GM10266 (cell line): ENCODE results near the gene USB1.

ENCODE experiments used
- DNase-seq: peaks from one replicate; pipeline ENCODE4 v3.0.0; 2012; ENCODE audit errors: extremely low spot score
- TF ChIP-seq, protein P1 (sequence below): IDR thresholded peaks from 2 replicates; pipeline ENCODE4 v1.5.1; 2012; ENCODE audit warnings: mild to moderate bottlenecking, low read depth; ENCODE audit not compliant: control insufficient read depth, insufficient read depth; ENCODE audit errors: missing control alignments

USB1 gene

GRCh38 chr16:58011652-58012051 lies 10.4 kb downstream of the USB1 start:
- DNase-seq, result no peak
- TF ChIP-seq, protein P1, sequence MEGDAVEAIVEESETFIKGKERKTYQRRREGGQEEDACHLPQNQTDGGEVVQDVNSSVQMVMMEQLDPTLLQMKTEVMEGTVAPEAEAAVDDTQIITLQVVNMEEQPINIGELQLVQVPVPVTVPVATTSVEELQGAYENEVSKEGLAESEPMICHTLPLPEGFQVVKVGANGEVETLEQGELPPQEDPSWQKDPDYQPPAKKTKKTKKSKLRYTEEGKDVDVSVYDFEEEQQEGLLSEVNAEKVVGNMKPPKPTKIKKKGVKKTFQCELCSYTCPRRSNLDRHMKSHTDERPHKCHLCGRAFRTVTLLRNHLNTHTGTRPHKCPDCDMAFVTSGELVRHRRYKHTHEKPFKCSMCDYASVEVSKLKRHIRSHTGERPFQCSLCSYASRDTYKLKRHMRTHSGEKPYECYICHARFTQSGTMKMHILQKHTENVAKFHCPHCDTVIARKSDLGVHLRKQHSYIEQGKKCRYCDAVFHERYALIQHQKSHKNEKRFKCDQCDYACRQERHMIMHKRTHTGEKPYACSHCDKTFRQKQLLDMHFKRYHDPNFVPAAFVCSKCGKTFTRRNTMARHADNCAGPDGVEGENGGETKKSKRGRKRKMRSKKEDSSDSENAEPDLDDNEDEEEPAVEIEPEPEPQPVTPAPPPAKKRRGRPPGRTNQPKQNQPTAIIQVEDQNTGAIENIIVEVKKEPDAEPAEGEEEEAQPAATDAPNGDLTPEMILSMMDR, result no peak

DNA sequence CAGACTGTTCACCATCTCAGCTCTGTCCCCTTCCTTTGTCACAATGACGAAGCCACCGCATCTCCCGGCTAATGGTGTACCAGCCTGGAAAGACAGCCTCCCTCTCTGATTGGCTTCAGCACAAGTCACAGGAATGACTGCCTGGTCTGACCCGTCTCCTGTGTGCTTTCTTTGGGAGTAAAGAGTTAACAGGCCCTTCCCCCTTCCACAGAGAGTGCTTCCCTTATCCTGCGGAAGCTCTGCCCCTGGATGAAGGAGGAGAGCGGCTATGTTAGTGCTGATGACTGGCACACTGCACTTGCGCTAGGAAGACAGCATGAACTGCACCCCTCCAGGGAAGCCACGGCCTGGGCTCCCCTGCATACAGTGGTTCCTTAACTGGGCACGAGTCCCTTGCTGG lies 11.3 kb downstream of the USB1 start:
- no peak for DNase-seq
- TF ChIP-seq, protein P1, result no peak

DNA sequence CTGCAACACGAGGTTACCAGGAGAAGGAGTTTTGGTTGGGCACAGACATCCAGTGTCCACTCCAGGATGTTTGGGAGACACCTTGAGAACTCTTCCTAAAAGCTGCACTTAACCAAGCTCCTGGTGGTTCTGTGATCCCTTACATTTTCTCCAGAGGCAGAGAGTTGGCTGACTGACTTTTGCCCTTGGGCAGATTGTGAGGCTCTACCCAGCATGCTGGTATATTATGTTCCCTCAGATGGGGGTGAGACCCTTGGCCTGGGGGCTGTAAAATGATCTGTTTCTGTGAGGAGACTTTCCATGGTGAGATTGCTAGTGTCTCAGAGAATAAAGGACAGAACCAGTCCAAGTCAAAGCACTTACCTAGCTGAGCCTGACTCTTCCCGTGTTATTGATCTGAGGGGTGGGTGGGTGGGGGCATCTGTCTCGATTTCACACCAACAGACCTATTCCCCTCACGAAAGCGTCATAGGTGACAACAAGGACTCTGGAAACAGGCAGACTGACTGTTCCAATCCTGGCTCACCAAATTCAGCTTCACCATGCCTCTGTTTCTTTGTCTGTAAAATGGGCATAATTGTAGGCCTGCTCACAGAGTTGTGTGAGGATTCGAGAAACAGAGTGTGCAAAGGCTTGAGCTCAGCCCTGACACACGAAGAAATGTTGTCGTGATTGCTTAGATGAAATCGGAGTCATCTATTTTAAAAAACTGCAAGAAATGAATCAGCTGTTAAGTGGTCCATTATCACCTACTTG lies 12.2 kb downstream of the USB1 start:
- DNase-seq, result no peak
- TF ChIP-seq, protein P1, result no peak

- TF ChIP-seq, protein P1, result no peak
- DNase-seq, result no peak
Observed at GRCh38 chr16:58016840-58017446, 15.7 kb downstream of the USB1 start.

DNA sequence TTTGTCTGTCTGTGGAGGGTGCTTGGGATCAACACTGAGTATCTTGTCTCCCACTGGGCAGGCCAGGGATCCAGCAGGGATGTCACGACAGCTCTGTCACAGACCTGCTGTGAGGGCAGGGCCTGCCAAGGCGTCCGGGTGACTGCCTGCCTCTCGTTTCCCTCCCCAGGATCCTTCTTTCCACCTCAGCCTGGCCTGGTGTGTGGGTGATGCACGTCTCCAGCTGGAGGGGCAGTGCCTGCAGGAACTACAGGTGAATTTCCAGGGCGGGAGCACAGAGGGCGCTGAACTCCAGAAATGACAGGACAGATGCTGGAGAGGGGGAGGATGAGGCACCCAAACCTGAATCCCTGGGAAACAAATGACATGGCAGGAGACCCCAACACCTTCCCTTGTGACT lies 17.6 kb downstream of the USB1 start:
- DNase-seq, result no peak

DNA sequence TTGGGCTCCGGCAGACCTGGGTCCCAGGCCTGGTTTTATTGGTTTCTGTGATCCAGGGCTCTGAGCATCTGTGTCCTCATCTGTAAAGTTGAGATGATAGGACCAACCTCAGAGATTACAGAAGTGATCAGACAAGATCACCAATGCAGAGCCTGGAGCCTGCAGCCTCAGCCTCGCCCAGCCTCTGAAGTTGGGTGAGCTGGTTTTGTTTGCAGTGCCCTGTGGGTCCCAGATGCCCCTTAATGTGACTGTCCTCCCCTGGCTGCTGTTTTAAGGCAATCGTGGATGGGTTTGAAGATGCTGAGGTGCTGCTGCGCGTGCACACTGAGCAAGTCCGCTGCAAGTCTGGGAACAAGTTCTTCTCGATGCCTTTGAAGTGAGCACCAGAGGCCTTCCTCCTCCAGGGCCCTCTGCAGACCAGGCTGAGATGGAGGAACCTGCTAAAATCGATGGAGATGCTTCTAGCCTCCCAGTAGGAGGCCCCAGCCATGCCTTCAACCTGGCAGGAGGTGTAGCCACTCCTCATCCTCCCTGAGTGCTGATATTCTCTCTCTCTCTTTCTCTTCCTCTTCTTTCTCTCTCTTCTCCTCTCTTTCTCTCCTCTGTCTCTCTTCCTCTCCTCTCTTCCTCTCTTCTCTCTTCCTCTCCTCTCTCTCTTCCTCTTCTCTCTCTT lies 18.8 kb downstream of the USB1 start:
- DNase-seq, result no peak
- TF ChIP-seq, protein P1, result no peak

More for the DNA sequence above, 17.6 kb downstream of the USB1 start:
- TF ChIP-seq, protein P1, result no peak
